Hepatocyte (in vitro differentiated cells): ENCODE data around the gene TBCK.

Experiments
- CTCF ChIP-seq: fragments of 200-600 bp; sonication (generic); IDR thresholded peaks from 2 replicates; pipeline ENCODE4 v1.5.1; 2016; ENCODE audit warnings: antibody characterized with exemption, mild to moderate bottlenecking; ENCODE audit not compliant: poor library complexity
- EZH2 ChIP-seq: fragments of 200-600 bp; sonication (generic); IDR thresholded peaks from 2 replicates; pipeline ENCODE4 v1.6.1; 2016; ENCODE audit warnings: antibody characterized with exemption, mild to moderate bottlenecking, borderline replicate concordance
- EZH2phosphoT487 ChIP-seq: fragments of 200-600 bp; sonication (generic); IDR thresholded peaks from one replicate; pipeline ENCODE4 v1.6.1; 2018; ENCODE audit warnings: antibody characterized with exemption, mild to moderate bottlenecking, low read depth, moderate library complexity; ENCODE audit not compliant: unreplicated experiment, severe bottlenecking

GRCh38 chr4:106172861-106173260, 143.1 kb downstream of the TBCK start:
- TF ChIP-seq CTCF (no peak), EZH2 (no peak), EZH2phosphoT487 (no peak)
